HCT116 (cell line): Measurements from ENCODE around the gene PXMP4.

Experiments
- EGR1 ChIP-seq: IDR thresholded peaks from 2 replicates; pipeline ENCODE4 v1.6.1; 2012; ENCODE audit warnings: low read depth
- JUND ChIP-seq: IDR thresholded peaks from 2 replicates; pipeline ENCODE4 v1.6.1; 2012
- POLR2A ChIP-seq: IDR thresholded peaks from 2 replicates; pipeline ENCODE4 v1.7.0; 2011; ENCODE audit warnings: borderline replicate concordance; ENCODE audit not compliant: insufficient read depth, insufficient read length; ENCODE audit errors: extremely low read depth
- POLR2AphosphoS5 ChIP-seq: IDR thresholded peaks from 2 replicates; pipeline ENCODE4 v1.6.1; 2011; ENCODE audit warnings: mild to moderate bottlenecking, low read depth, low read length, moderate library complexity
- RAD21 ChIP-seq: IDR thresholded peaks from 2 replicates; pipeline ENCODE4 v1.6.1; 2012; ENCODE audit warnings: low read depth, mild to moderate bottlenecking
- SRF ChIP-seq: IDR thresholded peaks from 2 replicates; pipeline ENCODE4 v1.6.1; 2012; ENCODE audit warnings: low read depth
- TF ChIP-seq, protein P1 (sequence below), 3 experiments: fragments of 200-600 bp in 1 of 3; sonication (generic) in 1 of 3; IDR thresholded peaks in 2 of 3; conservative IDR thresholded peaks in 1 of 3; 2 replicates each; pipeline ENCODE4 v1.5.1; 2012 to 2017; ENCODE audit warnings: low read depth in 2 of 3, low read length in 2 of 3, antibody characterized with exemption in 1 of 3, borderline replicate concordance in 1 of 3, control low read depth in 1 of 3, mild to moderate bottlenecking in 1 of 3, mixed read lengths in 1 of 3, mixed run types in 1 of 3, moderate library complexity in 1 of 3; ENCODE audit not compliant: insufficient read depth in 1 of 3
- TF ChIP-seq, protein P2 (sequence below): IDR thresholded peaks from 2 replicates; pipeline ENCODE4 v1.6.1; 2012; ENCODE audit warnings: low read depth
- TF ChIP-seq, protein P3 (sequence below): IDR thresholded peaks from 2 replicates; pipeline ENCODE4 v1.6.1; 2012
- TF ChIP-seq, protein P4 (sequence below): IDR thresholded peaks from 2 replicates; pipeline ENCODE4 v1.6.1; 2011; ENCODE audit warnings: mild to moderate bottlenecking, low read length, moderate library complexity; ENCODE audit not compliant: insufficient replicate concordance; ENCODE audit errors: extremely low read depth

DNA sequence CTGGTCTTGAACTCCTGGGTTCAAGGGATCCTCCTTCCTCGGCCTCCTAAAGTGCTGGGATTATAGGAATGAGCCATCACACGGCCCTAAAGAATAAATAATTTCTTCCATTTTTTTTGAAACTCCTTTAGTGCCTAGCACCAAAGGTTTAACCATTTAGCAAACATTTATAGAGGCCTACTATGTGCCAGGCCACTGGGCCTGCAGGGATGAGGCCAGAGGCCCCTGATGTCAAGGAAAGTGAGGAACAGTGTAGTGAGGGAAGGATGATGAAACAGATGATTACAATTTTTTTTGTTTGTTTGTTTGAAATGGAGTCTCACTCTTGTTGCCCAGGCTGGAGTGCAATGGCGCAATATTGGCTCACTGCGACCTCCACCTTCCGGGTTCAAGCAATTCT lies 45.5 kb upstream of the PXMP4 start:
- TF ChIP-seq, protein P1, sequence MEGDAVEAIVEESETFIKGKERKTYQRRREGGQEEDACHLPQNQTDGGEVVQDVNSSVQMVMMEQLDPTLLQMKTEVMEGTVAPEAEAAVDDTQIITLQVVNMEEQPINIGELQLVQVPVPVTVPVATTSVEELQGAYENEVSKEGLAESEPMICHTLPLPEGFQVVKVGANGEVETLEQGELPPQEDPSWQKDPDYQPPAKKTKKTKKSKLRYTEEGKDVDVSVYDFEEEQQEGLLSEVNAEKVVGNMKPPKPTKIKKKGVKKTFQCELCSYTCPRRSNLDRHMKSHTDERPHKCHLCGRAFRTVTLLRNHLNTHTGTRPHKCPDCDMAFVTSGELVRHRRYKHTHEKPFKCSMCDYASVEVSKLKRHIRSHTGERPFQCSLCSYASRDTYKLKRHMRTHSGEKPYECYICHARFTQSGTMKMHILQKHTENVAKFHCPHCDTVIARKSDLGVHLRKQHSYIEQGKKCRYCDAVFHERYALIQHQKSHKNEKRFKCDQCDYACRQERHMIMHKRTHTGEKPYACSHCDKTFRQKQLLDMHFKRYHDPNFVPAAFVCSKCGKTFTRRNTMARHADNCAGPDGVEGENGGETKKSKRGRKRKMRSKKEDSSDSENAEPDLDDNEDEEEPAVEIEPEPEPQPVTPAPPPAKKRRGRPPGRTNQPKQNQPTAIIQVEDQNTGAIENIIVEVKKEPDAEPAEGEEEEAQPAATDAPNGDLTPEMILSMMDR (IDR thresholded peaks at IDR 0.05 in 2 of 3, conservative IDR thresholded peaks at IDR 0.05 in 1 of 3; ENCODE audit: borderline replicate concordance in 1 of 3, insufficient read depth in 1 of 3, low read depth in 2 of 3, low read length in 2 of 3), result no peak
- no peak for TF ChIP-seq JUND
- TF ChIP-seq, protein P2, sequence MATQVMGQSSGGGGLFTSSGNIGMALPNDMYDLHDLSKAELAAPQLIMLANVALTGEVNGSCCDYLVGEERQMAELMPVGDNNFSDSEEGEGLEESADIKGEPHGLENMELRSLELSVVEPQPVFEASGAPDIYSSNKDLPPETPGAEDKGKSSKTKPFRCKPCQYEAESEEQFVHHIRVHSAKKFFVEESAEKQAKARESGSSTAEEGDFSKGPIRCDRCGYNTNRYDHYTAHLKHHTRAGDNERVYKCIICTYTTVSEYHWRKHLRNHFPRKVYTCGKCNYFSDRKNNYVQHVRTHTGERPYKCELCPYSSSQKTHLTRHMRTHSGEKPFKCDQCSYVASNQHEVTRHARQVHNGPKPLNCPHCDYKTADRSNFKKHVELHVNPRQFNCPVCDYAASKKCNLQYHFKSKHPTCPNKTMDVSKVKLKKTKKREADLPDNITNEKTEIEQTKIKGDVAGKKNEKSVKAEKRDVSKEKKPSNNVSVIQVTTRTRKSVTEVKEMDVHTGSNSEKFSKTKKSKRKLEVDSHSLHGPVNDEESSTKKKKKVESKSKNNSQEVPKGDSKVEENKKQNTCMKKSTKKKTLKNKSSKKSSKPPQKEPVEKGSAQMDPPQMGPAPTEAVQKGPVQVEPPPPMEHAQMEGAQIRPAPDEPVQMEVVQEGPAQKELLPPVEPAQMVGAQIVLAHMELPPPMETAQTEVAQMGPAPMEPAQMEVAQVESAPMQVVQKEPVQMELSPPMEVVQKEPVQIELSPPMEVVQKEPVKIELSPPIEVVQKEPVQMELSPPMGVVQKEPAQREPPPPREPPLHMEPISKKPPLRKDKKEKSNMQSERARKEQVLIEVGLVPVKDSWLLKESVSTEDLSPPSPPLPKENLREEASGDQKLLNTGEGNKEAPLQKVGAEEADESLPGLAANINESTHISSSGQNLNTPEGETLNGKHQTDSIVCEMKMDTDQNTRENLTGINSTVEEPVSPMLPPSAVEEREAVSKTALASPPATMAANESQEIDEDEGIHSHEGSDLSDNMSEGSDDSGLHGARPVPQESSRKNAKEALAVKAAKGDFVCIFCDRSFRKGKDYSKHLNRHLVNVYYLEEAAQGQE, result no peak
- no peak for TF ChIP-seq POLR2AphosphoS5
- no peak for TF ChIP-seq POLR2A
- TF ChIP-seq EGR1, result no peak
- TF ChIP-seq RAD21, result no peak
- TF ChIP-seq, protein P3, sequence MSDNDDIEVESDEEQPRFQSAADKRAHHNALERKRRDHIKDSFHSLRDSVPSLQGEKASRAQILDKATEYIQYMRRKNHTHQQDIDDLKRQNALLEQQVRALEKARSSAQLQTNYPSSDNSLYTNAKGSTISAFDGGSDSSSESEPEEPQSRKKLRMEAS, result no peak
- TF ChIP-seq, protein P4, sequence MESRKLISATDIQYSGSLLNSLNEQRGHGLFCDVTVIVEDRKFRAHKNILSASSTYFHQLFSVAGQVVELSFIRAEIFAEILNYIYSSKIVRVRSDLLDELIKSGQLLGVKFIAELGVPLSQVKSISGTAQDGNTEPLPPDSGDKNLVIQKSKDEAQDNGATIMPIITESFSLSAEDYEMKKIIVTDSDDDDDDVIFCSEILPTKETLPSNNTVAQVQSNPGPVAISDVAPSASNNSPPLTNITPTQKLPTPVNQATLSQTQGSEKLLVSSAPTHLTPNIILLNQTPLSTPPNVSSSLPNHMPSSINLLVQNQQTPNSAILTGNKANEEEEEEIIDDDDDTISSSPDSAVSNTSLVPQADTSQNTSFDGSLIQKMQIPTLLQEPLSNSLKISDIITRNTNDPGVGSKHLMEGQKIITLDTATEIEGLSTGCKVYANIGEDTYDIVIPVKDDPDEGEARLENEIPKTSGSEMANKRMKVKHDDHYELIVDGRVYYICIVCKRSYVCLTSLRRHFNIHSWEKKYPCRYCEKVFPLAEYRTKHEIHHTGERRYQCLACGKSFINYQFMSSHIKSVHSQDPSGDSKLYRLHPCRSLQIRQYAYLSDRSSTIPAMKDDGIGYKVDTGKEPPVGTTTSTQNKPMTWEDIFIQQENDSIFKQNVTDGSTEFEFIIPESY, result no peak
- no peak for TF ChIP-seq SRF
